ENCODE data around the gene ERGIC3. TPM values are rescaled to one million over a fixed set of nuclear protein-coding genes. Genes with fewer than 3 reads are reported as not detected.

Gene ERGIC3
- total and polyA plus RNA-seq, 2 donors (not counting 1 experiment from before 2014, with no cell fraction given): 191 to 254 TPM

GRCh38 chr20:35542990-35543389, 1.1 kb downstream of the ERGIC3 start:
- no peak for TF ChIP-seq EZH2 (IDR thresholded peaks at IDR 0.05; ENCODE audit: borderline replicate concordance, insufficient read depth, low read depth, low read length, poor library complexity, severe bottlenecking)
- TF ChIP-seq CTCF (IDR thresholded peaks at IDR 0.05): no peak

GRCh38 chr20:35544436-35544835, 2.6 kb downstream of the ERGIC3 start:
- POLR2A ChIA-PET: no interaction called here
- intact Hi-C loops (cut with micrococcal nuclease): loop anchor here (5.0 kb wide), 6 partner anchors 228 to 1552 kb away; partner anchors contain the start of genes AHCY, EDEM2, EIF6 and PHF20

More at GRCh38 chr20:35542990-35543389, 1.1 kb downstream of the ERGIC3 start:
- H3K27ac Mint-ChIP-seq: peak overlapping the region; percentile 94
- H3K36me3 ChIP-seq (replicated peaks in 1 of 2; ENCODE audit: control extremely low read depth in 1 of 2, control insufficient read depth in 1 of 2, extremely low read depth in 1 of 2, insufficient read depth in 2 of 2, low read length in 1 of 2): peaks cover 0 to 22% of the 10 kb centered on the region in 2 experiments
- H3K4me1 ChIP-seq (ENCODE audit: control insufficient read depth in 2 of 2, insufficient read depth in 2 of 2, low read length in 2 of 2): peaks cover 9 to 18% of the 10 kb centered on the region in 2 donors
- no peaks in the 10 kb centered on the region for H3K9me3 Mint-ChIP-seq (ENCODE audit: insufficient read depth)
- ATAC-seq (ENCODE audit: low read depth) (no peak), DNase-seq (no peak)
- no peak overlapping the region for H3K9ac ChIP-seq (ENCODE audit: low read length)
- no peaks in the 10 kb centered on the region for H3K27me3 ChIP-seq (replicated peaks in 1 of 4; ENCODE audit: control extremely low read depth in 1 of 4, control insufficient read depth in 3 of 4, insufficient read depth in 4 of 4, low read length in 3 of 4)
- H2AFZ ChIP-seq (ENCODE audit: insufficient read depth, low read depth, low read length, poor library complexity, severe bottlenecking): no peak overlapping the region
- intact Hi-C loops (cut with micrococcal nuclease): loop anchor here (1.0 to 5.0 kb wide), 10 partner anchors 73 to 1551 kb away; partner anchors contain the start of genes AHCY, CEP250, CPNE1 and EDEM2
- WGBS (ENCODE audit: insufficient coverage): no CpG with 5 or more reads among the region's 1 CpG
- H4K20me1 ChIP-seq (ENCODE audit: control insufficient read depth, insufficient read depth, low read length, poor library complexity, severe bottlenecking): no peaks in the 10 kb centered on the region
- H3K27me3 Mint-ChIP-seq: no peaks in the 10 kb centered on the region
- no peak overlapping the region for H3K27ac ChIP-seq (ENCODE audit: low read length in 2 of 2)
- no peak overlapping the region for H3K4me3 ChIP-seq (ENCODE audit: control extremely low read depth in 1 of 5, extremely low read depth in 1 of 5, insufficient read depth in 1 of 5, low read depth in 2 of 5, low read length in 4 of 5)
- ChIA-PET POLR2A (interaction anchor here (1.2 to 1.4 kb wide), 2 partner anchors 73 to 121 kb away, joined by 4 read pairs; partner anchors contain the start of gene SPAG4), CTCF (interaction anchor here (1.0 to 2.2 kb wide), 4 partner anchors 31 to 344 kb away, joined by 3 to 7 read pairs (median 6); no protein-coding TSS in a partner anchor)
- no peaks in the 10 kb centered on the region for H3K79me2 ChIP-seq (ENCODE audit: control insufficient read depth, insufficient read depth, low read length)
- H3K4me3 Mint-ChIP-seq: peak overlapping the region; percentile 94
- peaks cover 26% of the 10 kb centered on the region for H3K4me1 Mint-ChIP-seq
- H3K9me3 ChIP-seq (ENCODE audit: control extremely low read depth in 1 of 3, control insufficient read depth in 2 of 3, insufficient read depth in 1 of 3, low read length in 2 of 3): no peaks in the 10 kb centered on the region
- peak overlapping the region; percentile 97 for H3K4me2 ChIP-seq (replicated peaks; ENCODE audit: low read depth, low read length, poor library complexity, severe bottlenecking)

More at GRCh38 chr20:35544436-35544835, 2.6 kb downstream of the ERGIC3 start:
- Histone ChIP-seq H3K4me1 (ENCODE audit: control insufficient read depth in 2 of 2, insufficient read depth in 2 of 2, low read length in 2 of 2) (peaks cover 9 to 18% of the 10 kb centered on the region in 2 donors), H3K79me2 (ENCODE audit: control insufficient read depth, insufficient read depth, low read length) (no peaks in the 10 kb centered on the region), H3K9me3 (ENCODE audit: control extremely low read depth in 1 of 3, control insufficient read depth in 2 of 3, insufficient read depth in 1 of 3, low read length in 2 of 3) (no peaks in the 10 kb centered on the region), H2AFZ (ENCODE audit: insufficient read depth, low read depth, low read length, poor library complexity, severe bottlenecking) (no peak overlapping the region), H3K27me3 (replicated peaks in 1 of 4; ENCODE audit: control extremely low read depth in 1 of 4, control insufficient read depth in 3 of 4, insufficient read depth in 4 of 4, low read length in 3 of 4) (no peaks in the 10 kb centered on the region), H3K36me3 (replicated peaks in 1 of 2; ENCODE audit: control extremely low read depth in 1 of 2, control insufficient read depth in 1 of 2, extremely low read depth in 1 of 2, insufficient read depth in 2 of 2, low read length in 1 of 2) (peaks cover 0 to 37% of the 10 kb centered on the region in 2 experiments), H3K4me2 (replicated peaks; ENCODE audit: low read depth, low read length, poor library complexity, severe bottlenecking) (no peak overlapping the region), H3K9ac (ENCODE audit: low read length) (no peak overlapping the region), H3K4me3 (ENCODE audit: control extremely low read depth in 1 of 5, extremely low read depth in 1 of 5, insufficient read depth in 1 of 5, low read depth in 2 of 5, low read length in 4 of 5) (no peak overlapping the region), H4K20me1 (ENCODE audit: control insufficient read depth, insufficient read depth, low read length, poor library complexity, severe bottlenecking) (no peaks in the 10 kb centered on the region), H3K27ac (ENCODE audit: low read length in 2 of 2) (no peak overlapping the region)
- WGBS (ENCODE audit: insufficient coverage): 96% methylated on average over 13 of the region's 16 CpGs
- DNase-seq: no peak
- no peak for ATAC-seq (ENCODE audit: low read depth)
- CTCF ChIA-PET: no interaction called here
- H3K4me1 Mint-ChIP-seq: peaks cover 26% of the 10 kb centered on the region
- H3K27ac Mint-ChIP-seq: no peak overlapping the region
- no peak for TF ChIP-seq CTCF (IDR thresholded peaks at IDR 0.05)
- TF ChIP-seq EZH2 (IDR thresholded peaks at IDR 0.05; ENCODE audit: borderline replicate concordance, insufficient read depth, low read depth, low read length, poor library complexity, severe bottlenecking): no peak
- H3K9me3 Mint-ChIP-seq (ENCODE audit: insufficient read depth): no peaks in the 10 kb centered on the region
- no peak overlapping the region for H3K4me3 Mint-ChIP-seq
- no peaks in the 10 kb centered on the region for H3K27me3 Mint-ChIP-seq
